SIG-M5 treated with dmso at 0.1 percent for 504 hours (cell line): ENCODE results near the gene SETDB1.
"Not testable (repeated sequence)": the region's sequence is repeated elsewhere in the genome, so short reads cannot be mapped to it uniquely, and the experiment has no call there.

ENCODE experiments used
- DNase-seq: peaks from one replicate; lab custom pipeline; 2025; ENCODE audit not compliant: unreplicated experiment; lab: John Stamatoyannopoulos, UW

Gene SETDB1

DNA sequence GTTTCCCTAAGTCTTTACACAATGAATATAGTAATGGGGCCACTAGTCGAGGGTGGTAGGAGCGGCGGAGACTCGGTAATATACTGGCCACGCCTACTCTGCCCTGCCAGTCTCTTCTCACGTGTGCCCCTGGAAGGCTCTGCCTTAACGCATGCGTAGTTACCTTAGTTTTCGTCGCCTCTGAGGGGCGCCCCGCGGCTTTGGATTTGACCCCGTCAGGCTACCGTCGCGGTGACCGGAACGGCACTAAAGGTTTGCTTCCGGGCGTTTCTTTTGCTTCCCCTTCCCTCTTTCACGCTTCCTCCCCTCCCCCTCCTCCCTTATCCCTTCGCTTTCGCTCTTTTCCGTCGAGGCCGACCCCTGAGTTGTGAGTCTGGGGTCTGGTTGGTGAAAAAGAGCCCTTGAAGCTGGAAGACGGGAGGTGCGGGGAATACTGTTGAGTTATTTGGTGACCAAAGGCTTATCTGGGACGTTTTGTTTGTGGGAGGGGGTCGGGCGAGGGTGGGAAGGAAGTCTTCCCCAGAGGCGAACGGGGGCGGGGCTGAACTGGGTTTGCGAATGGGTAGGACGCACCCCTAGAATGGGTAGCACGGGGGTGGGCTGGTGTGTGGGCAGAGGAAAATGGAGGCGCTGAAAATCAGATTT is at the start of gene SETDB1:
Gene SETDB1 (plus strand): TSS at position 267 of the 645 bp plus-strand sequence. CDS start 1,352 bp downstream, outside the sequence.
- DNase-seq: peak; percentile 100

DNA sequence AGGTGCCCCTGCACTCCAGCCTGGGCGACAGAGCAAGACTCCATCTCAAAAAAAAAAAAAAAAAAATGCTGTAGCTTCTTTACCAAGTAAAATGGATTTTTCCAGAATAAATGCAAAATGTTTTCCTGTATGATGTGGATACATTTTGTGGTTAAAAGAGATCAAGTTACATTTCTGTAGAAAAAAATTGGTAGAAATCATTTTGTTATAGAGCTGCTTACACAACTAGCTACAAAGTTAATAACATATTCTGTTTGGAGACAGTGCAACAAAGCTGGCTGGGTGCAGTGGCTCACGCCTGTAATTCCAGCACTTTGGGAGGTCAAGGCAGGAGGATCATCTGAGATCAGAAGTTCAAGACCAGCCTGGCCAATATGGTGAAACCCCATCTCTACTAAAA is 47.2 kb upstream of the SETDB1 start:
- not testable (repeated sequence) for DNase-seq

DNA sequence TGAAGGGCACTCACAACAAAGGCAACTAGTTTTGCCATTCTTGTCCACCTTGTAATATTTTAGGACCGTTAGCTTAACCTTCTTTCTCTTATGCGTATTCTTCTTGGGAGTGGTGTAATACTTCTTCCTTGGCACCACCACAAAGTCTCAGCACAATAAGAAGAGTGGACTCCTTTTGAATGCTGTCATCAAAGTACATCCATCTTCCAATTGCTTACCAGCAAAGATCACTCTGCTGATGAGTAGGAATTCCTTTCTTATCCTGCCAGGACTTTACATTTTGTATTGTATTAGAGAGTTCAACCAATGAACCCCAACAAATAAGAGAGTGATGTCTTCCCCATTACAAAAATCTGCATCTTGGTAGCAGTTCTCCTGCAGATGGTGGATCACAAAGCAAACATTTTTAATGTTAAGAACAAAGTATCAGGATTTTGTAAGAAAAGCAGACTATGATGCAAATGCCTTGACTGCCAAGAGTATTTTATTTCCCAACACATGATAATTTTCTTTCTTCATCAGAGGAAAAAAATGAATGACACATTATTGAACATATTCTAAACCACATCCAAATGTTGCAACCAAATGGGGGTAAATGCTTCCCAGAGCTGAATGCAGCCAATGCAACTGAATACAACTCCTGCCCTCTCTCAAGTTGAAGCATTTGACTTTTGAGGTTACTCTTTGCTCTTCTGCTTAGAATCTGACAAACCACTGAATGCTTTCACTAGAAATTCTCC is 44.7 kb upstream of the SETDB1 start:
- peak; percentile 97 for DNase-seq

DNA sequence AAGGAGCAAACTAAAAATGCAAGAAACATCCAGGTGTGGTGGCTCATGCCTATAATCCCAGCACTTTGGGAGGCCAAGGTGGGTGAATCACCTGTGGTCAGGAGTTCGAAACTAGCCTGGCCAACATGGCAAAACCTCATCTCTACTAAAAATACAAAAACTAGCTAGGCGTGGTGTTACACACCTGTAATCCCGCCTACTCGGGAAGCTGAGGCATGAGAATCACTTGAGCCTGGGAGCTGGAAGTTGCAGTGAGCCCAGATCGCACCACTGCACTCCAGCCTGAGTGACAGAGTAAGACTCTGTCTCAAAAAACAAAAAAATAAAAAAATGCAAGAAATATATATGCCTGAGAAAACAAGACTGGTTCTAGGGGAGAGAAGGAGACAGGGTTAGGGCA is 43.0 kb upstream of the SETDB1 start:
- DNase-seq: not testable (repeated sequence)

DNA sequence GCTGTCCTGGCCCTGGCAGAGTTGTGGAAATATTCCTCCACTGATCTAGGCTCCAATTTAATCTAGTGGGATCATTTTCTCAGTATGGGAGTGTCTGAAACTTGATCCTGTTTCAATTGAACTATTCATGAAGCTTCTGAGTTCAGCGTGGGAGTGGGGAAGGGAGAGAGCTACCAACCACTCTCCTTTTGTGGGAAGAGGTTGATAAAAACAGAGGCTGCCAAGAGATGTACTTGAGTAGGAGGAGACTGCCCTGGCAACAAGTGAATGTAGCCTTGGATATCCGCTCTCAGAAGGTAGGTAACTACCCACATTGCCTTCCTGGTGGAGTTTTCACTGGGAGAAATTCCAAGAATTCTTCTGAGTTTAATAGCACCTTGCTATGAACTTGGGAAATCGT is 39.1 kb upstream of the SETDB1 start, which contains the start of gene CTXND2:
Gene CTXND2 (plus strand): TSS at position 119 of the 400 bp plus-strand sequence. CDS start 25,179 bp downstream, outside the sequence.
- DNase-seq: no peak

DNA sequence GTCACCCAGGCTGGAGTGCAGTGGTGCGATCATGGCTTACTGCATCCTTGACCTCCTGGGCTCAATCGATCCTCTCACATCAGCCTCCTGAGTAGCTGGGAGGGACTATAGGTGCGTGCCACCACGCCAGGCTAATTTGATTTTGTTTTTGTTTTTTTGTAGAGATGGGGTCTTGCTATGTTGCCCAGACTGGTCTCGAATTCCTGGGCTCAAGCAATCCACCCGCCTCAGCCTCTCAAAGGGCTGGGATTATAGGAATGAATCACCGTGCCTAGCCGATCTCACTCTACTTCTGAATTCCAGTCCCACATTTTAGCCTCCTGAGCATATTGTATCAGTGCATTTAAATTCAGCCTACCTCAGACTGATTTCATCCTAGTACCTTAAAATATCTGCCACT is 37.4 kb upstream of the SETDB1 start:
- no peak for DNase-seq

DNA sequence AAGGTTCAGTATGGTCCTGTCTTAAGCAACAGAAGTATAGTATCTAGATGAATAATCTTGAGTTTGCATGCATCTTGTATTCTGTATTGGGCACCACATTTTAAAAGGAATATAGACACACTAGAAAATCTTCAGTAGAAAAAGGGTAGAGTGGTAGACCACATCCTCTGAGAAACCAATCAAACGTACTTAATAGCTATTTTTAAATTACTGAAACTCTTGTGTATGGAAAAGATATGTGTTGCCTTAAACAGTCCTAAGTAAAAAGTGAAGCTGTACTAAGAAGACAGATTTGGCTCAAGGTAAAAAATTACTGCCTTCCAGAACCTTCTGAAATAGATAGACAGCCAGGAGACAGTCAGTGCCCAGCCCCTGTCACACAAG is 36.1 kb upstream of the SETDB1 start:
- no peak for DNase-seq

DNA sequence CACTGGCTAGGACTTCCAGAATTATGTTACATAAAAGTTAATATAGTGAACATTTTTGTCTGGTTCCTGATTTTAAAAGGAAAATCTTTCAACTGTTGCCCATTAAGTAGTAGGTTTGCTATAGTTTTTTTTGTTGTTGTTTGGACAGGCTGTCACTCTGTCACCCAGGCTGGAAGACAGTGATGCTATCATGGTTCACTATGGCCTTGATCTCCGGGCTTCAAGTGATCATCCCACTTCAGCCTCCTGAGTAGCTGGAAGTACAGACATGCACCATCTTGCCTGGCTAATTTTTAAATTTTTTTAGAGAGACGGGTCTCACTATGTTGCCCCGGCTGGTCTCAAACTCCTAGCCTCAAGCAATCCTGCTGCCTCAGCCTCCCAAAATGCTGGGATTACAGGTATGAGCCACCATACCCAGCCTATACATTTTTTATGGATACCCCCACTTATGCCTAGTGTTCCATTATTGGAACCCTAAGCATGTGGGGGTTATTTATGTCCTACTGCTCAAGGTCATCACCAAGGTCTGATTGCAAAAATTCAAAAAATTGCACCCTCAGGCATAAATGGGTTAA is 32.7 kb upstream of the SETDB1 start:
- DNase-seq: no peak

DNA sequence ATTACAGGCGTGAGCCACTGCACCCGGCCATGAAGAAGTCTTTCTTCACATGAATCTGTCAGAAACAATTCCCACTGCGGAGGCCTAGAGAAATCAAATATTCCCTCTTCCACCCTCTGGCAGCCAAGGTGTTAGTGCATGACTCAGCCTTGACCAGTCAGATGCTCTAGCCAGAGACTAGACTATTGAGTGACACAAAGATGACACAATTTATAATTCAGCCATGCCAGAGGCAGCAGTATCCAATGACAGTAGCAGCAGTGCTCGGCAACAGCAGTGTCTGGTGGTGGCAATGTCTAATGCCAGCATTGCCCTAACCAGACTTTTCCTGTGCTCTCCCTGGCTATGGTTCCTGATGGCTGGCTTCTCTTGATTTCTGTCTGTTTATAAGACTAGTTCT is 30.5 kb upstream of the SETDB1 start:
- DNase-seq: peak; percentile 28

DNA sequence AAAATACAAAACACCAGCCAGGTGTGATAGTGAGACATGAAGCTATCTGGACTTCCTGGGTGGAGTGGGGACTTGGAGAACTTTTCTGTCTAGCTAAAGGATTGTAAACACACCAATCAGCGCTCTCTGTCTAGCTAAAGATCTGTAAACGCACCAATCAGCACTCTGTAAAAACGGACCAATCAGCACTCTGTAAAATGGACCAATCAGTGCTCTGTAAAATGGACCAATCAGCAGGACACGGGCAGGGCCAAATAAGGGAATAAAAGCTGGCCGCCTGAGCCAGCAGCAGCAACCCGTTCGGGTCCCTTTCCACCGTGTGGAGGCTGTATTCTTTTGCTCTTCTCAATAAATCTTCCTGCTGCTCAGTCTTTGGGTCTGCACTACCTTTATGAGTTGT is 26.4 kb upstream of the SETDB1 start:
- DNase-seq: not testable (repeated sequence)

DNA sequence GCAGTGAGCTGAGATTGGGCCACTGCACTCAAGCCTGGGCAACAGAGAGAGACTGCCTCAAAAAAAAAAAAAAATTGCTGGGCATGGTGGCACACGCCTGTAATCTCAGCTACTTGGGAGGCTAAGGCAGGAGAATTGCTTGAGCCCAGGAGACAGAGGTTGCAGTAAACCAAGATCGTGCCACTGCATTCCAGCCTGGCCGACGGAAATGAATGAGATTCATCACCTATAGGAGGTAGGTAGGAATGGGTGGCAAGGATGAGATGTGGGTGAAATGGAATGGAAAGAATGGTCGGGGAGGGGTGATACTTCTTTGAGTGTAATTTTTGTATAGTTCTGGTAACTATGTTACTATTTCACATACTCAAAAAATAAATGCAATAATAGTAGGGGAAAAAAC is 23.8 kb upstream of the SETDB1 start:
- no peak for DNase-seq

DNA sequence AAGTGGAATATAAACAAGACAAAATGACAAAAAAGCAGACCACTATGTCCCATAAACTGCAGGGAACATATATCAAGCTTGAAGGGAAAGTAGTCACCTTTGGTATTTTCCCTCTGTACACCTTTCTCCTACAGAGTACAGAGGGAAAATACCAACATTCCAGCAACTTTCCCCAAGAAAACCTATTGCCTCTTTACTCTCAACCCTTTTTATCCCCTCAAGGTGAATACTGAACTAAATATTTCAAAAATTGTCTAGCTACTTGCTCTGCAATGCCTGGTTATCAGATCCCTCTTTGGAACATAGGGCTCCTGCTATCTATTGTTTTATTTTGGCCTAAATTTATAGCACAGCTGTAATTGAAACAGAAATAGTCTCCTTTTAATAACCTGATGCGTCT is 23.4 kb upstream of the SETDB1 start:
- DNase-seq: no peak

DNA sequence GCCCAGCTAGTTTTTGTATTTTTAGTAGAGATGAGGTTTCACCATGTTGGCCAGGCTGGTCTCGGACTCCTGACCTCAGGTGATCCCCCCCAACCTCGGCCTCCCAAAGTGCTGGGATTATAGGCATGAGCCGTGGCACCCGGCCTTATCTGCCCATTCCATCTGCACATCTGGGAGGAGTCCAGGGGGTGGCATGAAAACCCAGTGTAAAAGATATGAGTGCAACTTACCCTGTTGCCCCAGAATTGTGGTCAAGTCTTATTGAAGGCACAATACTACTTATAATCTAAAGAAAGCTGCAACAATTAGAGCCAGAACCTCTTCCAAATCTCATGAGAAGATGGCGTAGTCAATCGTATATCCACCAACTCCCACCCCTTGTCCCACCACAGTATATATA is 20.9 kb upstream of the SETDB1 start:
- no peak for DNase-seq

DNA sequence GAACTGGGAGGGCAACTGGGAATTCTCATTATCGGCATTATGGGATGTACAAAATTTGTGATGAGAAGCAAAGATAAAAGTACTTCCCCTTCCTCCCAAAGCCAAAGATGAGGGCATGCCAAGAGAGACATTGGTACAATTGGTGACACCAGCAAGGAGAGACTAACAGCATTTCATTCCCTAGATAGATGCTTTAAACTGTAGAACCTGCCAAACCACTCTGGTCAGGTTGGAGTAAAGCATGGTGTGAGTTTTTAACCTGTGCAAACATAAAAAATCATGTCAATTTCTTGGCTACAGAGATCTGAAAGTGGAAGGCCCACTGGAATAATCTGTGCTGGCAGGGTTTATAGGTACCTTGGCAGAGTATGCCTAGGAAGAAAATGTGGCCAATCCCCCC is 19.8 kb upstream of the SETDB1 start:
- peak; percentile 56 for DNase-seq

DNA sequence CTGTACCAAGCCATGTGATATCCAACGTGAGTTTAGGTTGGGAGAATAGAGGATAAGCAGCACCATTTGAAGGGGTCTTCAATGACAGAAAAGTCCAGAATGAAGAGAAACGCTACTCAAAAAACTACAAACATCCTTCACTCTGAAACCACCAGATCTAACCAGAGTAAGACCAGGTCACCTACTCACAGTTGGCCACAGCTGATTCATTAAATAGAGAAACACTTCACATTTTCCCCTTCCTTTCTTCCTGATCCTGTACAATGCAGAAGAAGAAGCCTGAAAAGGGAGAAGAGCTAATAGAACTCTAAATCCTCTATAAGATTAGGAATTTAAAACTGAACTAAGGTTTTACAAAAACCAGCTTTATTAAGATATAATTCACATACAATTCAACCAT is 19.4 kb upstream of the SETDB1 start:
- DNase-seq: no peak

DNA sequence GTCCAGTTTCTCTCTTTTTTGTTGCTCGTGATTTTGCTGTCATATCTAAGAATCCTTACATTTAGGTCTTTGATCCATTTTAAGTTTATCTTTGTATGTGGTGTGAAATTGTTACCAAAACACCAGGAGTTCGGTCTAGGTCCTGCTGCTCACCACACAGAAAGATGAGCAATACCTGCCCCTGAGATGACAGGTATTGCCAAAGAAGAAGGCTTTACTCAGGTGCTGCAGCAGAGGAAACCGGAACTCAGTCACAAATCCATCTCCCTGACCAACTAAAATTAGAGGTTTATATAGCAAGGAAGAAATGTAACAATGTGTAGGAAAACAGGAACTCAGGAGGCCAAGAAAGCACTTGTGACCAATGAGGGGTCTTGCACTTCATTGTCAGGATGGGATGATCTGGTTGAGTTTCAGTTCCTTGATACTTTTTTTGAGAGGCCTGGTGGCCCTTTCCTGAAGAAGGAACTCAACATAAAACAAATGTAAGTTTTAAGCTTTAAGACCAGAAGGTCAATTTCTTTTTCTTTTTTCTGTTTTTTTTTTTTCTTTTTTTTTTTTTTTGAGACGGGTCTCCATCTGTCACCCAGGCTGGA is 16.5 kb upstream of the SETDB1 start:
- peak; percentile 72 for DNase-seq

DNA sequence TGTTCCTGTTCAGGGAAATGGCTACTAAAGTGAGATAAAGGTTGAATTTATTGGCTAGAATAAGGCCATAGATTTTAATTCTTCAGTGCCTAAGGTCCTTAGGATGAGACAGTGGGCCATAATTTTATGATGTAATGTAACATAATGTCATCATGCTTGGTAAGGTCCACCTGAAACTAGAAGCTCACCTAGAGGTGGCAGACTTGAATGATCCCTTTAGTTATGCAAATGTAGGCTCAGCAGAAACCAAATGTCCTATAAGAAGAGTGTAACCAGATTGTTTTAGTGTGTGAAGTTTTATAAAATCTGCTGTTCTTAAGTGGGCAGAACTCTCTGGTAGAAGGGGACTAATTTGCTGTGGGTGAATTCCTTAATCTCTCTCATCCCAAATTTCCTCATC is 13.5 kb upstream of the SETDB1 start:
- DNase-seq: no peak

DNA sequence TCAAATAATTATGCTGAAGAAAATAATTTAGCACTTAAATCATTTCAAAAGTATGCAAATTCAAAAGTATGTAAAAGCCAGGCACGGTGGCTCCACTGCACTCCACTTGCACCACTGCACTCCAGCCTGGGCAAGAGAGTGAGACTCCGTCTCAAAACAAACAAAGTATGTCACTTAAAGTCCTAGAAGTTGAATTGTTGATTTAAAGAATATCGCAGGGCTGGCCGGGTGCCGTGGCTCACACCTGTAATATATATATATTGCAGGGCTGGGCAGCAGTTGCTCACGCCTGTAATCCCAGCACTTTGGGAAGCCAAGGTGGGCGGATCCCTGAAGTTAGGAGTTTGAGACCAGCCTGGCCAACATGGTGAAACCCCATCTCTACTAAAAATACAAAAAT is 8.8 kb upstream of the SETDB1 start:
- DNase-seq: no peak

DNA sequence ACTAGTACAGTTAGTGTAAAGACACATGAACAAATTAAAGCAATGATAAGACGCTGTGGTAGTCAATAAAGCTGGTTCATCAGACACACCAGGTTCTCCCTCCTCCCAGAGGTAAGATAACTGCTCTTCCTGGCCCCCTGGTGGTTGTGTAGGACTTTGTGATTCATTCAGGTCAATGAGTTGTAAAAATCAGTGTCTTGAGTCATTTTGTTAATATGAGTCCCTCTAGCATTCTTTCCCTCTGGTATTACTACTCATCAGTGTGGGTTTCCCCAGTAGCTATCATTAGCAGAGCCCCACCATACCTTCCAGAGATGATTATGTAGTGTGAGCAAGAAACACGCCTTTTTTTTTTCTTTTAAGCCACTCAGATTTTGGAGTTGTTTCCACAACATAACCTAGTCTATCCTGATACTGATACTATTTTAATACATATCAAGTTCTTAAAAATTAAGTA is 3.6 kb upstream of the SETDB1 start:
- DNase-seq: peak; percentile 92

DNA sequence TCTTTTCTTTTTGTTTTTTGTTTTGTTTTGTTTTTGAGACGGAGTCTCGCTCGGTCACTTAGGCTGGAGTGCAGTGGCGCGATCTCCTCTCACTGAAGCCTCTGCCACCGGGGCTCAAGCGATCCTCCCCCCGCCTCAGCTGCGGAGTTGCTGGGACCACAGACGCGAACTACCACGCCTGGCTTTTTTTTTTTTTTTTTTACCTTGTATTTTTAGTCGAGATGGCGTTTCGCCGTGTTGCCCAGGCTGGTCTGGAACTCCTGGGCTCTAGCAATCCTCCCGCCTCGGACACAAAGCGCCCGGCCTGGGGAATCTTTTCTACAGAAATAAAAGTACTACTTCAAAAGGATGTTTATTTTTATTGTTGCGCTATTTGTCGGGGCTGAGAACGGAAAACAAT is 1.1 kb upstream of the SETDB1 start:
- DNase-seq: peak; percentile 24

DNA sequence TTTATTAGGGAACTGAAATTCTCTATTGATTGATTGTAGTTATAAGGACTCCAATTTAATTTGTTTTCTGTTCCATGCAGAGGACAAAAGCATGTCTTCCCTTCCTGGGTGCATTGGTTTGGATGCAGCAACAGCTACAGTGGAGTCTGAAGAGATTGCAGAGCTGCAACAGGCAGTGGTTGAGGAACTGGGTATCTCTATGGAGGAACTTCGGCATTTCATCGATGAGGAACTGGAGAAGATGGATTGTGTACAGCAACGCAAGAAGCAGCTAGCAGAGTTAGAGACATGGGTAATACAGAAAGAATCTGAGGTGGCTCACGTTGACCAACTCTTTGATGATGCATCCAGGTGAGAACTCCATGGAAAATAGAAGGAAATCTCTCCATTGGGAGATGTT is 1.5 kb downstream of the SETDB1 start:
- DNase-seq: peak; percentile 78

DNA sequence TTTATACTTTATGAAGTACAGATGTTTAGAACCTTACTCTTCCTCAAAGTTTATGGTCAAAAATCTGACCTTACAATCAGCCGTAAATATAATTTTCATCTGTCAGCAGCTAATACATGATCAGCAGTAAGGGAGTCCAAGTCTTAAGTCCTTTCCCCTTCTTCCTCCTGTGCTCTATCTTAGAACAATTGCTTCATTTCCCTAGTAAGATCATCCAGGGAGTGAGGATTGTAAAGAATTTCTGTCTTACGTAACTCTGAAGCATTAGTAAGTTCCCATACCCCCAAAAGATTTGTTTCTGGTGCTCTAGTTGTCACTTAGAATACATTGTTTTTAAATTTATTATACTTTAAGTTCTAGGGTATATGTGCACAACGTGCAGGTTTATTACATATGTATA is 2.1 kb downstream of the SETDB1 start:
- DNase-seq: peak; percentile 79
